KBM-7 (cell line): ENCODE data around the gene RAB11FIP5.
A peak's percentile ranks its signal among the peaks of the same experiment; 100 is the strongest.

Experiments
- DNase-seq: peaks from one replicate; pipeline ENCODE4 v3.0.0-alpha.2; 2015
- in situ Hi-C: fragments of 300-500 bp; cut with MboI; formaldehyde crosslinking; loops from 2 replicates; pipeline ENCODE4 v1.14.3; 2020; ENCODE audit warnings: low sequenced_read_pairs, low pct_unique_long_range_greater_than_20kb, mixed read lengths

Gene RAB11FIP5

GRCh38 chr2:73043929-73044832 lies 68.6 kb downstream of the RAB11FIP5 start:
- in situ Hi-C loops = no loop called here
- no peak for DNase-seq

GRCh38 chr2:73043276-73043675 lies 69.5 kb downstream of the RAB11FIP5 start:
- in situ Hi-C loops = no loop called here
- no peak for DNase-seq

- in situ Hi-C loops = no loop called here
- DNase-seq = no peak
Observed at GRCh38 chr2:73037947-73038585, 74.7 kb downstream of the RAB11FIP5 start.

- in situ Hi-C loops = no loop called here
- no peak for DNase-seq
Observed at GRCh38 chr2:73036766-73037165, 76.0 kb downstream of the RAB11FIP5 start.

DNA sequence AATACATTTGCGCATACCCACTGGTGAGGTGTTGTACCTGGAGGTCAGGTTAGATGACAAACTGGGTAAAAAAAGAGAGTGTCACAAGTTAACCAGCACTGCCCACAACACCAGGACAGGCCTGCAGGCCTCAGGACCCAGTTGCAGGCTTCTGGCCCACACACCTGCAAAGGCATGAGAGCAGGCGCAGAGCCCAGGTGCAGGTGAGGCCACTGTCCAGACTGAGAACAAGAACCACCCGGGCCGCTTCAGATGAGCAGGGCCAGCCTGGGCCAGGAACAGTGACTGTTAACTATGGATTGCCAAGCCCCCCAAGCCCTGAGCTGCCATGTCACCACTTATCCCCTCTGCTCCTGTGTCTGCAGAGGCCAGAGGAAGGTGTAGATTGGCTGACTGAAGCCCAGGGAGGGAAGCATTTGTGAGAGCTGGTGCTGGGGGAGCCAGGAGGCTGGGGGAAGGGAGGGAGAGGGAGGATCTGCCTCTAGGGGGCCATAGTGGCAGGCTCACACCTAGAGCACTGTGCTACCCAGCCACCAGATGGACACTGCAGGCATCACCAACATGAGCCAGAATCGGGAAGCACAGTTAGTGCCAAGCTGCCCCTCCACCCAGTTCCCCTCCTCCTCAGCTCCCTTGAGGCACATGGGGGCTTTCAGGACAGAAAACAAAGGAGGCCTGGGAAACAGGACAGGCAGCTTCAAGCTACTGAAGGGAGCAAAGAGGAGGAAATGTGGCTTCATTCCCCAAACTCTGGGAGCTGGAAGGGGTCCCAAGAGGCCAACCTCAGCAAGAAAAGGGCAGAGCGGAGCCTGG lies 76.6 kb downstream of the RAB11FIP5 start:
- in situ Hi-C loops = no loop called here
- DNase-seq = no peak

- in situ Hi-C loops = no loop called here
- peak; percentile 2 for DNase-seq
Observed at GRCh38 chr2:73034661-73035375, 77.9 kb downstream of the RAB11FIP5 start.

GRCh38 chr2:73033766-73034381 lies 78.9 kb downstream of the RAB11FIP5 start:
- no peak for DNase-seq
- in situ Hi-C loops = no loop called here

DNA sequence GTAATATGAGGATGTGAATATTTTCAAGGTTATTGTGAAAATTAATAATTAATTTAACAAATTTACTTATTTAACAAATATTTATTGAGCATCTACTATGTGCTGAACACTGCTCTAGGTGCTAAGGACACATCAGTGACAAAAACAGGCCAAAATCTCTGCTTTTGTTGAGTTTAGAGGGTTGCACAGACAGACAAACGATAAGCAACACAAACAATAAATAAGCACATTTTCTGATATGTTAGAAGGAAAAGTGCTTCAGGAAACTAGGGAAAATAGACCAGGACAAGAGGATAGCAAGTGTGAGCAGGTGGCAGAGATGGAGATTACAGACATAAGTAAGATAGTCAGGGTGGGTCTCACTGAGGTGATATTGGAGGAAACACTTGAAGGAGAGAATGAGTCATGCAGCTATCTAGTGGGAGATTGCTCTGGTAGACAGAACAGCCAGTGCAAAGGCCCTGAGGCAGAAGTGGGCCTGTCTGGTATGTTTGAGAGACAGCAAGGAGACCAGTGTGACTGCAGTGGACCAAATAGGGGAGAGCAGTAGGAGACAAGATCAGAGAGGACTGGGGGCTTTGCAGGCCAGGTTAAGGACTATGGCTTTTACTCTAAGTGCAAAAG lies 79.5 kb downstream of the RAB11FIP5 start:
- DNase-seq = peak; percentile 3
- in situ Hi-C loops = no loop called here

GRCh38 chr2:73032702-73033097 lies 80.0 kb downstream of the RAB11FIP5 start:
- in situ Hi-C loops = no loop called here

GRCh38 chr2:73031725-73032701 lies 80.7 kb downstream of the RAB11FIP5 start:
- in situ Hi-C loops = no loop called here

More at GRCh38 chr2:73032702-73033097, 80.0 kb downstream of the RAB11FIP5 start:
- DNase-seq = no peak

DNA sequence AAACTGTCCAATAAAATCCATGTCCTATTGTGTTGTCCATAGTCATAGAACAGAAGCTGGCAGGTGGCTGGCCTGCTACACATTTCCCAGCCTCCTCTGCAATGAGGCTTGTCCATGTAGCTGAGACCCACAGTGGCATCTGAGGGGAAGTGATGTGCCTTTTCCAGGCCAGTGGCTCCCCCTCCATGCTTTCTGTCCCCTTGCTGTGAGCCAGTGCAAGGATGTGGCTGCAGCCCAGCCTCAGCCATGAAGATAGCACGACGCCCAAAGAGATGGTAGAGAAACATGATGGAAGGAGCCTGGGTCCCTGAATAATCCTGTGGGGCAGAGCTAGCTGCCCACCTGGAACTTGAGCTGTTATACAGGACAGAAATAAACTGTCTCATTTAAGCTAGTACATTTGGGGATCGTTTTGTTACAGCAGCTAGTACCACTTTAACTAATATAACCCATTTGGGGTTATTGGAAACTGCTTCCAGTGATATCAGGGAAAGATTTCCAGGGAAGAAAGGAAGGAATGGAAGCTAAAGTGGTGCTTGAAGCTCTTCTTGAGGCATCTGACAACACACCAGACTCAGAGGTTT lies 81.6 kb downstream of the RAB11FIP5 start:
- DNase-seq = no peak
- in situ Hi-C loops = no loop called here

More at GRCh38 chr2:73031725-73032701, 80.7 kb downstream of the RAB11FIP5 start:
- DNase-seq = no peak

DNA sequence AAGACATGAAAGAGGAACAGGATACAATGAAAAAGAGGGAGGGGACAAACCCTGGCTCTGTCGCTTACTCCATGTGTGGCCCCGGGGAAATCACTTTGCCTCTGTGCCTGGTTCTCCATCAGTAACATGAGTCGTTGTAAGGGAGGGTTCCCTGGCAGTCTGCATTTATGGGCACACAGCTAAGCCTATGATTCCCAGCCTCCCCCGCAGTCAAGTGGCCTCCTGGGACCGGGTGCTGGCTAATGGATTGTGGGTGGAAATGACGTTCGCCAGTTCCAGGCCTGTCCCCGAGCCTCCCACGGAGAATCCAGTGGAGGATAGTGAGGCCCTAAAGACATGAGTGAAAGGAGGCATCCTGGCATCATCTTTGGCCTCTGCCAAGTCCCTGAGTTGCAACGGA lies 83.9 kb downstream of the RAB11FIP5 start:
- no peak for DNase-seq
- in situ Hi-C loops = no loop called here

- in situ Hi-C loops = no loop called here
- no peak for DNase-seq
Observed at GRCh38 chr2:73027340-73027739, 85.4 kb downstream of the RAB11FIP5 start.

DNA sequence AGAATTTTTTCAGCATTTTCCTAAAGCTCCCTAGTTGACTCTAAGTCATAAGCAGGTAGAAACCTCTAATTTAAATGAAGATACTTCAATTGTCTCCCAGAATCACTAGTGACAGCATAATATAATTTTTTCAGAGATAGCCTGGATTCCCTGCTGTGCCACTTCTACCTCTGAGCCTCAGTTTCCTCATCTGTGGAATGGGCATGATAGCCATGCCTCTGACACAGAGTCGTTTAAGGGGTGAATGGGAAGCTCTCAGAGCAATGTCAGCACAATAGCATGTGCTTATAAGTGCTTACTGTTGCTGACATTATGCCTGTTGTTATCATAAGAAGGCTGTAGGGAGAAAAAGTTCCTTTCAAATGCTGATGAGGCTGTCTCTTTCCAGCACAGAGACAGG lies 89.3 kb downstream of the RAB11FIP5 start:
- no peak for DNase-seq
- in situ Hi-C loops = no loop called here
